ENCODE data around the gene KCNT2. TPM values are rescaled to one million over a fixed set of nuclear protein-coding genes. Genes with fewer than 3 reads are reported as not detected.

Gene KCNT2
- total RNA-seq, 1 experiment from 2014 or later = 9.1 TPM

DNA sequence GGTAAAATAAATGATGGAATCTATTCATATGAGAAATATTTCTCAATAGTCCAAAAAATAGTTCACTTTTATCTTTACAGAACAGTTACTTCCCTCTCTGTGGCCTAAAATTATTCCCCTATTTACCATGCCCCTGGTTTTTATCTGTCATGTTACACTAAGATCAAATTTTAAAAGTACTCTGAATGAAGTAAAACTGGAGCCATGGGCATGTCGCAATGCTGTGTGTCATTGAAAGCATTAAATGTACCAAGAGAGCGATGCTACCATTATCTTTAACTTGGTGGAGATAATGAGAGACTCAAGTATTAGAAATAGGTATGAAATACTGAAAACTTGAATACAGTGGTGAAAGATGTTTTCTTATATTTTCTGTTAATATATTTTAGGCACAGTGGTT, 146.2 kb downstream of the KCNT2 start:
- no peak overlapping the region for H2AK5ac ChIP-seq (ENCODE audit: insufficient read length, low read length)
- no peaks in the 10 kb centered on the region for H4K20me1 ChIP-seq (ENCODE audit: control insufficient read depth, insufficient read depth, insufficient read length)
- H2BK15ac ChIP-seq (ENCODE audit: low read depth, low read length) = no peak overlapping the region
- H3K23ac ChIP-seq (ENCODE audit: insufficient read length, low read depth, low read length) = no peak overlapping the region
- no peak overlapping the region for H2BK120ac ChIP-seq (ENCODE audit: low read depth, low read length, poor library complexity, severe bottlenecking)
- no peak overlapping the region for H2BK20ac ChIP-seq (ENCODE audit: low read depth, low read length, poor library complexity, severe bottlenecking)
- Mint-ChIP-seq H3K4me3 (no peak overlapping the region), H3K4me1 (peaks cover 7 to 8% of the 10 kb centered on the region in 2 experiments), H3K27me3 (ENCODE audit: low read depth) (no peaks in the 10 kb centered on the region), H3K9me3 (no peaks in the 10 kb centered on the region), H3K27ac (no peak overlapping the region), H3K36me3 (ENCODE audit: insufficient read depth in 1 of 3, low read depth in 3 of 3) (peaks cover 0 to 9% (median 5%) of the 10 kb centered on the region in 3 experiments; a peak in 4 of 7 replicates)
- H3K4me1 ChIP-seq (ENCODE audit: insufficient read depth, low read length) = no peaks in the 10 kb centered on the region
- H2BK5ac ChIP-seq (ENCODE audit: insufficient read length, low read length) = no peak overlapping the region
- H3K79me1 ChIP-seq (ENCODE audit: insufficient read depth, low read depth, low read length, poor library complexity, severe bottlenecking) = no peaks in the 10 kb centered on the region
- no peak overlapping the region for H3K27ac ChIP-seq (ENCODE audit: insufficient read length, low read depth, low read length)
- no peak overlapping the region for H4K5ac ChIP-seq (ENCODE audit: insufficient read length, low read depth, low read length)
- no peaks in the 10 kb centered on the region for H3K79me2 ChIP-seq (ENCODE audit: insufficient read depth, low read length)
- no peak overlapping the region for H2BK12ac ChIP-seq (ENCODE audit: insufficient read length, low read depth, low read length)
- H3K4ac ChIP-seq (ENCODE audit: low read depth, low read length) = no peak overlapping the region
- no peak overlapping the region for H3K9ac ChIP-seq (ENCODE audit: extremely low read depth, insufficient read length, low read length)
- WGBS (ENCODE audit: extremely low coverage, insufficient read length, low lambda C conversion rate) = no CpG with 5 or more reads among the region's 2 CpGs
- H3K23me2 ChIP-seq (ENCODE audit: insufficient read length, low read depth, low read length, poor library complexity, severe bottlenecking) = no peaks in the 10 kb centered on the region
- no peak overlapping the region for H3K4me2 ChIP-seq (ENCODE audit: insufficient read depth, insufficient read length, low read length)
- no peak overlapping the region for H3K56ac ChIP-seq (ENCODE audit: insufficient read length, low read depth, low read length)
- no peaks in the 10 kb centered on the region for H3K27me3 ChIP-seq (ENCODE audit: insufficient read depth, low read length)
- no peak overlapping the region for H3K18ac ChIP-seq (ENCODE audit: insufficient read length, low read depth, low read length)
- DNase-seq = no peak
- no peaks in the 10 kb centered on the region for H3K9me3 ChIP-seq (ENCODE audit: control insufficient read depth, low read depth, low read length)
- no peak overlapping the region for H2AFZ ChIP-seq (ENCODE audit: low read length)
- TF ChIP-seq, protein P1, sequence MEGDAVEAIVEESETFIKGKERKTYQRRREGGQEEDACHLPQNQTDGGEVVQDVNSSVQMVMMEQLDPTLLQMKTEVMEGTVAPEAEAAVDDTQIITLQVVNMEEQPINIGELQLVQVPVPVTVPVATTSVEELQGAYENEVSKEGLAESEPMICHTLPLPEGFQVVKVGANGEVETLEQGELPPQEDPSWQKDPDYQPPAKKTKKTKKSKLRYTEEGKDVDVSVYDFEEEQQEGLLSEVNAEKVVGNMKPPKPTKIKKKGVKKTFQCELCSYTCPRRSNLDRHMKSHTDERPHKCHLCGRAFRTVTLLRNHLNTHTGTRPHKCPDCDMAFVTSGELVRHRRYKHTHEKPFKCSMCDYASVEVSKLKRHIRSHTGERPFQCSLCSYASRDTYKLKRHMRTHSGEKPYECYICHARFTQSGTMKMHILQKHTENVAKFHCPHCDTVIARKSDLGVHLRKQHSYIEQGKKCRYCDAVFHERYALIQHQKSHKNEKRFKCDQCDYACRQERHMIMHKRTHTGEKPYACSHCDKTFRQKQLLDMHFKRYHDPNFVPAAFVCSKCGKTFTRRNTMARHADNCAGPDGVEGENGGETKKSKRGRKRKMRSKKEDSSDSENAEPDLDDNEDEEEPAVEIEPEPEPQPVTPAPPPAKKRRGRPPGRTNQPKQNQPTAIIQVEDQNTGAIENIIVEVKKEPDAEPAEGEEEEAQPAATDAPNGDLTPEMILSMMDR (conservative IDR thresholded peaks at IDR 0.05) = no peak
- no peak overlapping the region for H3K14ac ChIP-seq (ENCODE audit: insufficient read depth, low read length)
- no peak overlapping the region for H4K8ac ChIP-seq (replicated peaks; ENCODE audit: insufficient read length, low read depth, low read length)
- H4K91ac ChIP-seq (ENCODE audit: insufficient read length, low read depth, low read length) = no peak overlapping the region
- no peak overlapping the region for H3T11ph ChIP-seq (ENCODE audit: low read length)

Data from H9 (cell line).